ENCODE data around the gene CRAT.

GRCh38 chr9:129095908-129096307, 14.7 kb downstream of the CRAT start:
- TF ChIP-seq, protein P1, sequence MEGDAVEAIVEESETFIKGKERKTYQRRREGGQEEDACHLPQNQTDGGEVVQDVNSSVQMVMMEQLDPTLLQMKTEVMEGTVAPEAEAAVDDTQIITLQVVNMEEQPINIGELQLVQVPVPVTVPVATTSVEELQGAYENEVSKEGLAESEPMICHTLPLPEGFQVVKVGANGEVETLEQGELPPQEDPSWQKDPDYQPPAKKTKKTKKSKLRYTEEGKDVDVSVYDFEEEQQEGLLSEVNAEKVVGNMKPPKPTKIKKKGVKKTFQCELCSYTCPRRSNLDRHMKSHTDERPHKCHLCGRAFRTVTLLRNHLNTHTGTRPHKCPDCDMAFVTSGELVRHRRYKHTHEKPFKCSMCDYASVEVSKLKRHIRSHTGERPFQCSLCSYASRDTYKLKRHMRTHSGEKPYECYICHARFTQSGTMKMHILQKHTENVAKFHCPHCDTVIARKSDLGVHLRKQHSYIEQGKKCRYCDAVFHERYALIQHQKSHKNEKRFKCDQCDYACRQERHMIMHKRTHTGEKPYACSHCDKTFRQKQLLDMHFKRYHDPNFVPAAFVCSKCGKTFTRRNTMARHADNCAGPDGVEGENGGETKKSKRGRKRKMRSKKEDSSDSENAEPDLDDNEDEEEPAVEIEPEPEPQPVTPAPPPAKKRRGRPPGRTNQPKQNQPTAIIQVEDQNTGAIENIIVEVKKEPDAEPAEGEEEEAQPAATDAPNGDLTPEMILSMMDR (conservative IDR thresholded peaks at IDR 0.05 in 1 of 2, IDR thresholded peaks at IDR 0.05 in 1 of 2; ENCODE audit: low read depth in 1 of 2, low read length in 2 of 2) = no peak
- TF ChIP-seq EZH2 (IDR thresholded peaks at IDR 0.05; ENCODE audit: low read length, missing control alignments) = no peak
